H54 (cell line): Measurements from ENCODE around the gene HSD11B1L.
"Not testable (repeated sequence)": the region's sequence is repeated elsewhere in the genome, so short reads cannot be mapped to it uniquely, and the experiment has no call there.

ENCODE experiments used
- DNase-seq: peaks from one replicate; pipeline ENCODE4 v3.0.0; 2011; ENCODE audit warnings: low spot score, mixed read lengths; ENCODE audit not compliant: insufficient read length
- FAIRE-seq: peaks from 3 replicates; lab custom pipeline; 2011; peaks lifted over from hg19 to GRCh38; lab: Jason Lieb, UNC
- POLR2A ChIP-seq: IDR thresholded peaks from 2 replicates; pipeline ENCODE4 v1.6.1; 2011; ENCODE audit warnings: low read depth, mild to moderate bottlenecking, low read length

Gene HSD11B1L

DNA sequence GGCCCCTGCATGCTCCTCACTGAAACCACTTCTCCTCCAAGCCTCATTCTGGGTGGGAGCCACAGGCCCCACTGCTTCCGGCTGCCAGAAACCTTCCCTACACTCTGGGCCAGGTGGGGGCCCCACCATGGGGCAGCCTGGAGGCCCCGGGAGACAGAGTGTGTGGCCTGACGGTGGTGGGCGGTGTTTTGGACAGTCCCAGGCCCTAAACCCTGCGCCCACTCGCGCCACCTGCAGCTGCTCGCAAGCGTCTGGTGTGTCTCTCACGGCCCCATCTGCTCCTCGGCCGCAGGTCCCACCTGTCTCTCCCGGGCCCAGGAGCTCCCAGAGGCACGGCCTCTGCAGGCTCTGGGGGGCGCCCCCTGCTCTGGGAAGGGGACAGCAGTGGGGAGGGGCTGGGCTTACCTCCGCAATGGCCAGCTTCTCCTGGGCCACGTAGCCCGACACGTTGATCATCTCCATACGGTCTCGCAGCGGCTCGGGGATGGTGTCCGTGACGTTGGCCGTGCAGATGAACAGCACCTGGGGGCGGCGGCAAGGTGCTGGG, 14.9 kb downstream of the HSD11B1L start:
- no peak for TF ChIP-seq POLR2A
- no peak for DNase-seq
- FAIRE-seq, result no peak

DNA sequence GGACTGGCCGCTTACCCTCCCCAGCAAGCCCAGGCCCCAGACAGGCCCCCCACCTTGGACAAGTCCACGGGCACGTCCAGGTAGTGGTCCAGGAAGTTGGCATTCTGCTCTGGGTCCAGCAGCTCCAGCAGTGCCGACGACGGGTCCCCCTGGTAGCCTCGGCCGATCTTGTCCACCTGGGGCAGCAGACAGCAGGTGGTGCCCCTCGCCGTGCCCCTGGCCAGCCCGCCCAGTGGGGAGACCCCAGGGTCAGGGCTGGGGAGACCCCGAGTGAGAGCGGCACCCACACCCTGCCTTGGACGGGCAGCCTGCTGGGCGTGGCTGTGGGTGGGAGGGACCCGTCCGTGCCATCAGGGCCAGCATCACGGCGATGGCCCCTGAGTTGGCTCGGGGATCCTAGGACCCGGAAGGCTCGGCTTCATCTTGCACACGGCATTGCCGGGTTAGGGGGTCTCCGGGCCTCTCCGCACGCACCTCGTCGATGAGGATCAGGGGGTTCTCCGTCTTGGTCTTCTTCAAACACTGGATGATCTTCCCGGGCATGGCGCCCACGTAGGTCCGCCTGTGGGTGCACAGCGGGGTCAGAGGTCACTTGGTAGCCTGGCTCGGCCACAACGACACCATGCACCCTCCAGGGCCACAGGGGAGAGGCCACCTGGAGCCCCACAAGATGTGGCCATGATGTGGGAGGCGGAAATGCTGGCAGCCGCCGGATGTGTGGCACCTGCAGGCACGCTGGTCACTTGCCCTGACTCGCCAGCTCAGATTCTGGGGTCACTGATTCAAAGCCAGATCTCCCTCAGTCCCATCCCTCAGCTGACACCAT, 15.6 kb downstream of the HSD11B1L start:
- FAIRE-seq (no peak), DNase-seq (no peak)
- TF ChIP-seq POLR2A, result no peak

DNA sequence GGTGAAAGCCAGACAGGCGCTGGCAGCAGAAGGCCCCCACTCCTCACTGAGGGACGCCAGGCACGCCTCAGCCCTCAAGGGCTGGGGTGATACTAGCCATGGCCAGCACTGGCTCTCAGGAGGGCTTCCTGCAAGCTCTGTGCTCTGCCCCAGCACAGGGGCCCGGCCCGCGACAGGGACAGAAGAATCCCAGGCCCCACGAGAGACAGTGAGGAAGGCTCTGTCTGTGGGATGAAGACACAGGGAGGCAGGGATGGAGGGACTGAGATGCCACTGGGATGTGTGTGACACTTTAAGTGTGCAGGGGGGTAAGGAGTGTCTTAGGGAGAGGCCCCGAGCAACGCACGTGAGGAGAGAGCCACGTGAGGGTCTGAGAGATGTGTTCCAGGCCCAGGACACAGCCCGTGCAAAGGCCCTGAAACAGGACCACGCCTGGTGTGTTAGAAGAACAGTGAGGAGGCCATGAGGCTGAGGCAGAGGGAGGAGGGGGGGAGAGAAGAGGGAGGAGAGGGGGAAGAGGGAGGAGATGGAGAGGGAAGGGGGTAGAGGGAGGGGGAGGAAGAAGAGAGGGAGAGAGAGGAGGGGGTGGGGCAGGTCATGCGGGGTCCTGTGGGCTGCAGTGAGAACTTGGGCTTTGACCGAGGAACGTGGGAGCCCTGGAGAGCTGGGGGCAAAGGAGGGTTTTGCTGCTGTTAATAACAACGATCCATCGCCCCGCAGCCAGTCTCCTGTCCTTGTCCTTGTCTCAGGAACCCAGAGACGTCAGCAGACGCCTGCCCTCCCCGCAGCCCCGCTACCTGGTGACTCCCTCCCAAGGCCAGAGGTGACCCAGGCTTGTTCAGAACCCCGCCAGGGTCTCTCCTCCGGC, 16.4 kb downstream of the HSD11B1L start:
- no peak for TF ChIP-seq POLR2A
- no peak for DNase-seq
- no peak for FAIRE-seq

DNA sequence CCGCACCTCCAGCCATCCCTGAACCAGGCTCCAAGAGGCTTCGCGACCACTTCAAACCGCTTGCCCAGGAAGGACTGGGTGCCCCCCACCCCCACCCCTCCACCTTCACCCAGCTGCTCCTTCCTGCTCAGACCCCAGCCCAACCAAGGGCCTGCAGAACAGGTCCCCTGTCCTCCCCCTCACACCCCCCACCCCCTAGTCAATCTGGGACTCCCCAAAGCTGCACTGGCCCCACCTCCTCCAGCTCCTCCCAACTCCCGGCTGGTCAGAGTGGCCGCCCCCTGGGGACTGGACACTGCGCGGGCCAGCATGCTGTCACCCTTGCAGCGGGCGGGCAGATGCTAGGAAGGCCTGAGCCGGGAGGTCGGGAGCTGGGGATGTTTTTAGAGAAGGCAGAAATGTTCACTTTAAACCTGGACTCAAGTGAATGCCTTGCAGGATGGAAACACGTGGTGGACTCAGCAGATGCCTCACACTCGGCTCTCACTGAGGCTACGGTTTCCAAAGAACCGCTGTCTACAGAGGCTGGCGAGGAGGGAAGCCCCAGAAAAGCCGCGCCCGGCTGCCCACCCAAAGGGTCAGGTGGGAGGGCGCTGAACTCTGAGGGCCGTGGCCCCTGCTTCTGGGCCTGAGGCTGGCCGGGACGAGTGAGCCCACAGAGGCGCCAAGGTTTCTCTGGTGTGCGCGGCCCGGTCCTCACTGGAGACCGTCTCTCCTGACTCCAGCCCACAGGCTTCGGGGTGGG, 17.2 kb downstream of the HSD11B1L start:
- FAIRE-seq (no peak), DNase-seq (no peak)
- no peak for TF ChIP-seq POLR2A

DNA sequence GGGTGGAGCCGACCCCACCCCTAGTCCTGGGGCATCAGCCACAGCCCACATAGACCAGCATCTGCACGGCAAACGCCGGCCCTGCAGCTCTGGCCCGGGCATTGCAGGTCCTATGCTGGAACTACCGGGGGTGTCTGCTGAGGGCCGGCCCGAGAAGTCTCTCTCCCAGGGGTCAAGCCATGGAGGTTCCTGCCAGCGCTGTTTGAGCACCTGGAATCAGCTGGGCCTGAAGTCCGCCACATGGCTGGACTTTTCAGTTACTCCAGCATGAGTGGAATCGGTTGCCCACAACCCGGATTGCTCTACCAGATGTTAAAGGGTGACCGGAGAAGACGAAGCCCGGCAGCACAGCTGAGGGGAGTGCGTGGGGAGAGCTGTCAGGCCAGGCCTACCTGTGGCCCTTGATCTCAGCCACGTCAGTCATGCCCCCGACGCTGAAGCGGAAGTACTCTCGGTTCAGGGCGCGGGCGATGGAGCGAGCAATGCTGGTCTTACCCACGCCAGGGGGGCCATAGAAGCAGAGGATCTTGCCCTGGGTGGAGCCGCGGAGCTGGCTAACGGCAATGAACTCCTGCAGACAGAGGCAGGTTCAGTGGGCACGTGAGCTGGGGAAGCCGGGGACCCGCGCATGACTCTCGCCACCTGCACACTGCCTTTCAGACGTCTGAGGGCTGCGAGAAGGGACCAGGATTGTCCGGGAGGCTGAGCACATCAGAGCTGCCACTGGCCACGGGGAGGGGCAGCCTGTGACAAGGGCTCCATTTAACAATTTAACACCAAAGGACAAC, 18.0 kb downstream of the HSD11B1L start:
- FAIRE-seq, result no peak
- no peak for TF ChIP-seq POLR2A
- no peak for DNase-seq

DNA sequence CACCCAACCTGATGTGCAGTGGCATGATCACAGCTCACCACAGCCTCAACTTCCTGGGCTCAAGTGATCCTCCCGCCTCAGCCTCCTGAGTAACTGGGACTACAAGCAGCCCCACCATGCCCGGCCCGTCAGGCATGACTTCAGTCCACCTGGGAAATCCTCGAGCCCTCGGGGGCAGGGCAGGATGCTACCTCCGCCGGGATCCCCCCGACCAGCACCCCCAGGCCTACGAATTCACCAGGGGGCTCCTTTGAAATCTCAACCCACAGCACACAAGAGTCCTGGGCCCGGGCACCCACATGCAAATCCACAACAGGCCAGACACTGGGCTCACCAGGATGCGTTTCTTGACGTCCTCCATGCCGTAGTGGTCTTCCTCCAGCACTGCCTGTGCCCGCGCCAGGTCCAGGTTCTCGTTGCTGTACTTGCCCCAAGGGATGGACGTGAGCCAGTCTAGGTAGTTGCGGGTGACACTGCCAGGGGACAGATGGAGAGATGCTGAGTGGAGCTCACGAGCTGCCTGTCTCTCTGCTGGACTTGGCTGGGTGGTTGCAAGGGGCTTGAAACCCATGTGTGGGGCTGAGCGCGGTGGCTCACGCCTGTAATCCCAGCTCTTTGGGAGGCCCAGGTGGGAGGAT, 19.7 kb downstream of the HSD11B1L start:
- FAIRE-seq, result no peak
- TF ChIP-seq POLR2A, result no peak
- DNase-seq, result no peak

DNA sequence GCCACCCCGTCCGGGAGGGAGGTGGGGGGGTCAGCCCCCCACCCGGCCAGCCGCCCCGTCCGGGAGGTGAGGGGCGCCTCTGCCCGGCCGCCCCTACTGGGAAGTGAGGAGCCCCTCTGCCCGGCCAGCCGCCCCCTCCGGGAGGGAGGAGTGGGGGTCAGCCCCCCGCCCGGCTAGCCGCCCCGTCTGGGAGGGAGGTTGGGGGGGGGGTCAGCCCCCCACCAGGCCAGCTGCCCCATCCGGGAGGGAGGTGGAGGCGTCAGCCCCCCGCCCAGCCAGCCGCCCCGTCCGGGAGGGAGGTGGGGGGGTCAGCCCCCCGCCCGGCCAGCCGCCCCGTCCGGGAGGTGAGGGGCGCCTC, 21.2 kb downstream of the HSD11B1L start:
- not testable (repeated sequence) for DNase-seq, FAIRE-seq

DNA sequence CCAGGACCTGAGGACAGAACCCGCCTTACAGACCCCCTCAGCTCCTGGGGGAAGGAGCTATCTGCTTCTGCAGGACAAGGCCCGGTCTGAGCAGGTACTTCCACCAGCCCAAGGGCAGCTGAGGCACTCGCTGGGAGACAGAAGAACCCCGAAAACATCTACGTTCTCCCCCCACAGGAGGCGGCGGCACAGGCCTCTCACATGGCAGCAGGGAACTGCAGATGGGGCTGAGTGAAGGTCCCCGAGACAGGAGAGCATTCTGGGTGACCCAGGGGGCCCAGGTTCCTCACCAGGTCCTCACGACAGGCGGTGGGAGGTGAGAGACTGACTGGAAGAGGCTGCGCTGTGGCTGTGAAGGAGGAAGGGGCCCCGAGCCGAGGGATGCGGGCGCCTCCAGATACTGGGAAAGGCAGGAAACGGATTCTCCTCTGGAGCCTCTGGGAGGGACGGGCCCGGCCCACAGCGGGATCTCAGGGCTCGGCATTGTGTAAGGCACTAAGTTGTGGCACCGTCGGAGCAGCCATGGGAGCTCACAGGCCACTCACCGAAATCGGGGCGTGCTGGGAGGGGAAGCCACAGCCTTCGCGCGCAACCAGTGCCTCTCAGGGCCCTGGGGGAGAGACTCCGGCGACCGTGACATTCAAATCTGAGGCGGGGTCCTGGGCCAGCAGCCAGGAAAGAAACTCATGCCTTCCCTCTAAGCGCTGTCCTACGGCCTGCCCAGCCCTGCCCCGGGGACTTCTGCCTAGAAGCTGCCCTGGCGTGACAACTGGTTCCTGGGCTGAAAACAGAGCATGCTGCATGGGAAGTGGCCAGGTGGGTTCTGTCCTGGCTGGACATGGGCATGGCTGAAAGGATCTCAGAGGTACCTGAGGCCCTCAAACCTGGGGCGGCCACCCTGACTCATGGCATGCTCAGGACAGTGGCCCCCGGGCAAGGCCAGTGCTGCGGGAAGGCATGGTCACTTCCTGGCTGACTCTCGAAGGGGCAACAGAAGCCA, 23.3 kb downstream of the HSD11B1L start:
- DNase-seq (no peak), FAIRE-seq (no peak)
- no peak for TF ChIP-seq POLR2A

DNA sequence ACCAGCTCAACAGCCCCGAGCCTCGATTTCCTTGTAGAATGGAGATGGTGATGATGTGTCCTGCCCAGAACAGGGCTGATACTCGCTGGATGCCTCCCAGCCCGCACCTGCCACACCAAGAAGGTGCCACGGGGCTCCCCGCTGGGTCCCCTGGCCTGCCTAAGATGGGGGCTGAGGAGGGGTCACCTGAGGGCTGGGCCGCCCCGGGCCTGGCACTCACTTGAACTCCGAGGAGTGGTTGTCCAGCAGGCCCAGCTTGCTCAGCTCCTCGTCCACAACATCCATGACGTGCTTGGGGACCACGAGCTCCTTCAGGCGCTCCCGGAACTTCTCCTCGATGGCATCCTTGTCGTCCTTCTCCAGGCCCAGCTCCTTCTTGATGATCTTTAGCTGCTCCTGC, 24.7 kb downstream of the HSD11B1L start:
- TF ChIP-seq POLR2A, result no peak
- DNase-seq (no peak), FAIRE-seq (no peak)

DNA sequence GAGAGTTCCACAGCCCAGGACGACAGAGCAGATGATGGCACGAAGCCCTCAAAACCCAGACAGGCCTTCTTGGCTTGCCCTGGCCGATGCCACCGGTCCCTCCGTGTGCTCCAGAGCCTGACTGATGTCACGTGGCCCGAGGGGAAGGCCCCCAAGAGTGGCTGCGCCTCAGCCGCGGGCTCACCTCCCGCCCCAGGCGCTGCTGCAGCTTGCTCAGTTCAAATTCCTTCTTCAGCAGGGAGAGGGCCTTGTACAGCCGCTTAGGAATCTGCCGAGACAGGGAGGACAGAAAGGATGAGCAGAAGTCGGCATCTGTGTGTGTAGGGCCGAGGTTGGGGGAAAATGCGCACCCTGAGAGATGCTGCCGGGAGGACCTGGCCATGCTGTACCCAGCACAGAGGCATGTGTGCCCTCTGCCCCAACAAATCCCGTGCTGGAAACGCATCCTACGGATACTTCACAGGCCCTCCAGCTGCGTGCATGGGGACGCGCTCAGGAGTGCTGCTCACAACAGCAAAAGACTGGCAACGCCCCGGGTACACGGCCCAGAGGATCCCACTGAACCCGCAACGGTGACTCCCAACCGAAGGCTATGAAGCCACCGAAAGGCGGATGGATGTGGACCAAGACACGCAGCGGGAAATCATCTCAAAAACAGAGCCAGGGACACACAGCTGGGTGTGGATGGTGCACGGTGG, 26.2 kb downstream of the HSD11B1L start:
- TF ChIP-seq POLR2A, result no peak
- FAIRE-seq (no peak), DNase-seq (no peak)
